HG03575 (cell line): ENCODE results near the gene TMEM80.
"Not testable (repeated sequence)": the region's sequence is repeated elsewhere in the genome, so short reads cannot be mapped to it uniquely, and the experiment has no call there.

Experiments used
- ATAC-seq: cut with Tn5 transposase; IDR thresholded peaks from one replicate; pipeline ENCODE4 v1.9.1; 2021; ENCODE audit not compliant: unreplicated experiment, insufficient number of reproducible peaks, low FRiP score; ENCODE audit errors: extremely low read depth

Gene TMEM80

GRCh38 chr11:728901-729491 lies 33.4 kb downstream of the TMEM80 start:
- ATAC-seq = no peak

- ATAC-seq = no peak
Observed at GRCh38 chr11:729492-730074, 34.0 kb downstream of the TMEM80 start.

- no peak for ATAC-seq
Observed at GRCh38 chr11:733072-733471, 37.5 kb downstream of the TMEM80 start.

GRCh38 chr11:734541-734940 lies 38.9 kb downstream of the TMEM80 start:
- not testable (repeated sequence) for ATAC-seq

- no peak for ATAC-seq
Observed at GRCh38 chr11:737366-737765, 41.8 kb downstream of the TMEM80 start.

- not testable (repeated sequence) for ATAC-seq
Observed at GRCh38 chr11:737899-738298, 42.3 kb downstream of the TMEM80 start.

- no peak for ATAC-seq
Observed at GRCh38 chr11:742156-742546, 46.5 kb downstream of the TMEM80 start.

- ATAC-seq = no peak
Observed at GRCh38 chr11:742571-743201, 47.1 kb downstream of the TMEM80 start.

GRCh38 chr11:745428-745827 lies 49.8 kb downstream of the TMEM80 start:
- no peak for ATAC-seq

- ATAC-seq = no peak
Observed at GRCh38 chr11:746289-747157, 50.9 kb downstream of the TMEM80 start.

- no peak for ATAC-seq
Observed at GRCh38 chr11:747158-748006, 51.8 kb downstream of the TMEM80 start, which contains the start of gene TALDO1. TSS of gene TALDO1 (plus strand) at chr11:747464. CDS start at chr11:747482, 18 bp downstream.

- no peak for ATAC-seq
Observed at GRCh38 chr11:748007-748359, 52.4 kb downstream of the TMEM80 start.

GRCh38 chr11:749731-750130 lies 54.1 kb downstream of the TMEM80 start:
- no peak for ATAC-seq
